GM10266 (cell line): Measurements from ENCODE around the gene FNDC11.

Experiments used
- DNase-seq: peaks from one replicate; pipeline ENCODE4 v3.0.0; 2012; ENCODE audit errors: extremely low spot score
- CTCF ChIP-seq: IDR thresholded peaks from 2 replicates; pipeline ENCODE4 v1.5.1; 2012; ENCODE audit warnings: mild to moderate bottlenecking, low read depth; ENCODE audit not compliant: control insufficient read depth, insufficient read depth; ENCODE audit errors: missing control alignments

The FNDC11 gene

GRCh38 chr20:63572071-63572787 lies 18.3 kb downstream of the FNDC11 start:
- DNase-seq: no peak
- TF ChIP-seq CTCF: no peak

- peak; percentile 26 for TF ChIP-seq CTCF
- DNase-seq: no peak
Observed at GRCh38 chr20:63572788-63573646, 19.1 kb downstream of the FNDC11 start.

GRCh38 chr20:63573647-63574131 lies 19.7 kb downstream of the FNDC11 start:
- no peak for TF ChIP-seq CTCF
- no peak for DNase-seq

- no peak for TF ChIP-seq CTCF
- peak; percentile 90 for DNase-seq
Observed at GRCh38 chr20:63574156-63574828, 20.3 kb downstream of the FNDC11 start, which contains the start of gene HELZ2. Gene HELZ2, minus strand, starts transcription at chr20:63574239. Its CDS starts 1,854 bp downstream, at chr20:63572385.

- DNase-seq: no peak
Observed at GRCh38 chr20:63574829-63575743, 21.1 kb downstream of the FNDC11 start.

More at GRCh38 chr20:63574829-63575743, 21.1 kb downstream of the FNDC11 start:
- no peak for TF ChIP-seq CTCF
